ENCODE data around the gene FAM209B.

- TF ChIP-seq CTCF (IDR thresholded peaks at IDR 0.05; ENCODE audit: poor library complexity, severe bottlenecking): no peak
- no peak for TF ChIP-seq POLR2AphosphoS5 (IDR thresholded peaks at IDR 0.05)
- TF ChIP-seq MXI1 (conservative IDR thresholded peaks at IDR 0.05; ENCODE audit: poor library complexity, severe bottlenecking): no peak
- no peak for TF ChIP-seq EZH2 (IDR thresholded peaks at IDR 0.05; ENCODE audit: borderline replicate concordance, insufficient read depth, low read length, poor library complexity, severe bottlenecking)
- no peak for TF ChIP-seq TAF1 (IDR thresholded peaks at IDR 0.05; ENCODE audit: low read depth)
- TF ChIP-seq SMC3 (conservative IDR thresholded peaks at IDR 0.05; ENCODE audit: poor library complexity): no peak
- TF ChIP-seq EP300 (conservative IDR thresholded peaks at IDR 0.05; ENCODE audit: poor library complexity, severe bottlenecking): no peak
Measured at GRCh38 chr20:56506103-56506502, 26.9 kb upstream of the FAM209B start.

Data from neural cell (in vitro differentiated cells).